KMS-11 (cell line): Measurements from ENCODE around the gene ANO9.
"Not testable (repeated sequence)": the region's sequence is repeated elsewhere in the genome, so short reads cannot be mapped to it uniquely, and the experiment has no call there.

ENCODE experiments used
- H2AFZ ChIP-seq: fragments of 200-600 bp; sonication (generic); 2 replicates; pipeline ENCODE4 v1.6.1; 2016; ENCODE audit warnings: antibody characterized with exemption, mixed run types, low read depth
- H3K27ac ChIP-seq: fragments of 200-600 bp; sonication (generic); 2 replicates; pipeline ENCODE4 v1.6.1; 2016; ENCODE audit warnings: mild to moderate bottlenecking, mixed run types
- H3K27me3 ChIP-seq: fragments of 200-600 bp; sonication (generic); 2 replicates; pipeline ENCODE4 v1.6.1; 2017; ENCODE audit warnings: mild to moderate bottlenecking, low read depth, mixed run types, moderate library complexity; ENCODE audit not compliant: insufficient read depth
- H3K36me3 ChIP-seq: fragments of 200-600 bp; sonication (generic); 2 replicates; pipeline ENCODE4 v1.6.1; 2017; ENCODE audit warnings: mild to moderate bottlenecking, mixed run types; ENCODE audit not compliant: insufficient read depth
- H3K4me1 ChIP-seq: fragments of 200-600 bp; sonication (generic); 2 replicates; pipeline ENCODE4 v1.6.1; 2016; ENCODE audit warnings: mild to moderate bottlenecking, low read depth, mixed run types; ENCODE audit not compliant: poor library complexity, severe bottlenecking
- H3K4me2 ChIP-seq: fragments of 200-600 bp; sonication (generic); 2 replicates; pipeline ENCODE4 v1.7.0; 2016; ENCODE audit warnings: mild to moderate bottlenecking, mixed run types
- H3K4me3 ChIP-seq: fragments of 200-600 bp; sonication (generic); IDR thresholded peaks from 2 replicates; pipeline ENCODE4 v1.6.1; 2017; ENCODE audit warnings: low read depth, low read length, mixed read lengths; ENCODE audit not compliant: insufficient read depth
- H3K79me2 ChIP-seq: fragments of 200-600 bp; sonication (generic); 2 replicates; pipeline ENCODE4 v1.6.1; 2016; ENCODE audit warnings: low read depth, mixed run types; ENCODE audit not compliant: insufficient read depth
- H3K9ac ChIP-seq: fragments of 200-600 bp; sonication (generic); 2 replicates; pipeline ENCODE4 v1.6.1; 2016; ENCODE audit warnings: mild to moderate bottlenecking, mixed run types
- H4K20me1 ChIP-seq: fragments of 200-600 bp; sonication (generic); 2 replicates; pipeline ENCODE4 v1.6.1; 2016; ENCODE audit warnings: mild to moderate bottlenecking, mixed run types; ENCODE audit not compliant: insufficient read depth
- CTCF ChIP-seq: fragments of 200-600 bp; sonication (generic); conservative IDR thresholded peaks from 2 replicates; pipeline ENCODE4 v1.6.1; 2017; ENCODE audit warnings: low read depth, mild to moderate bottlenecking, antibody characterized with exemption, low read length, moderate library complexity, mixed read lengths

ANO9 gene

GRCh38 chr11:428295-428694 is 13.5 kb downstream of the ANO9 start:
- no peaks in the 10 kb centered on the region; the same call in 1 of the 2 replicates for H3K27me3 ChIP-seq
- H3K9ac ChIP-seq: no peak overlapping the region
- H3K4me1 ChIP-seq: no peaks in the 10 kb centered on the region
- no peak overlapping the region for H3K4me3 ChIP-seq
- H2AFZ ChIP-seq: no peak overlapping the region
- H3K79me2 ChIP-seq: no peaks in the 10 kb centered on the region
- no peaks in the 10 kb centered on the region for H3K36me3 ChIP-seq
- no peak overlapping the region for H3K27ac ChIP-seq
- no peak for TF ChIP-seq CTCF
- H4K20me1 ChIP-seq: no peaks in the 10 kb centered on the region
- no peak overlapping the region for H3K4me2 ChIP-seq

- H2AFZ ChIP-seq: no peak overlapping the region
- peaks cover 2% of the 10 kb centered on the region; the same call in 1 of the 2 replicates for H3K27me3 ChIP-seq
- no peak overlapping the region for H3K27ac ChIP-seq
- no peaks in the 10 kb centered on the region for H3K36me3 ChIP-seq
- H4K20me1 ChIP-seq: no peaks in the 10 kb centered on the region
- H3K4me2 ChIP-seq: no peak overlapping the region
- H3K9ac ChIP-seq: no peak overlapping the region
- H3K4me3 ChIP-seq: no peak overlapping the region
- H3K79me2 ChIP-seq: no peaks in the 10 kb centered on the region
- no peaks in the 10 kb centered on the region for H3K4me1 ChIP-seq
- TF ChIP-seq CTCF: no peak
These were observed 15.0 kb downstream of the ANO9 start for GRCh38 chr11:426851-427250.

GRCh38 chr11:425301-425700 is 16.5 kb downstream of the ANO9 start:
- TF ChIP-seq CTCF: no peak
- H4K20me1 ChIP-seq: no peaks in the 10 kb centered on the region
- no peak overlapping the region for H3K4me3 ChIP-seq
- H3K4me2 ChIP-seq: no peak overlapping the region
- H3K36me3 ChIP-seq: no peaks in the 10 kb centered on the region
- H3K27me3 ChIP-seq: peaks cover 3% of the 10 kb centered on the region; the same call in 1 of the 2 replicates
- H3K4me1 ChIP-seq: no peaks in the 10 kb centered on the region
- H3K9ac ChIP-seq: no peak overlapping the region
- H2AFZ ChIP-seq: no peak overlapping the region
- no peaks in the 10 kb centered on the region for H3K79me2 ChIP-seq
- no peak overlapping the region for H3K27ac ChIP-seq

- H3K4me2 ChIP-seq, H3K9ac ChIP-seq, H4K20me1 ChIP-seq, H3K27ac ChIP-seq, H2AFZ ChIP-seq, H3K4me3 ChIP-seq, H3K27me3 ChIP-seq, H3K79me2 ChIP-seq, H3K36me3 ChIP-seq, H3K4me1 ChIP-seq: not testable (repeated sequence)
These were observed 17.0 kb downstream of the ANO9 start for GRCh38 chr11:424766-425165.

- H3K4me1 ChIP-seq: no peaks in the 10 kb centered on the region
- no peak overlapping the region for H2AFZ ChIP-seq
- H3K27me3 ChIP-seq: peaks cover 7% of the 10 kb centered on the region; the same call in 1 of the 2 replicates
- H3K4me3 ChIP-seq: no peak overlapping the region
- no peak overlapping the region for H3K27ac ChIP-seq
- no peak overlapping the region for H3K4me2 ChIP-seq
- no peaks in the 10 kb centered on the region for H4K20me1 ChIP-seq
- H3K79me2 ChIP-seq: no peaks in the 10 kb centered on the region
- no peak overlapping the region for H3K9ac ChIP-seq
- H3K36me3 ChIP-seq: no peaks in the 10 kb centered on the region
- no peak for TF ChIP-seq CTCF
These were observed 17.6 kb downstream of the ANO9 start for GRCh38 chr11:424232-424631.
